Uterus (tissue), 4 donors: ENCODE measurements around the gene RTN1. TPM values are rescaled to one million over a fixed set of nuclear protein-coding genes. Genes with fewer than 3 reads are reported as not detected.

Experiments used
- DNase-seq, 2 donors: peaks; one replicate each; pipeline ENCODE4 v3.0.0-alpha.2; 2019 to 2020
- H3K27ac ChIP-seq, 2 donors: fragments of 200-600 bp; sonication (generic); 1 replicate in 1 of 2; 2 replicates in 1 of 2; pipeline ENCODE4 v1.5.1; 2016 to 2018
- H3K27me3 ChIP-seq, 2 donors: fragments of 200-600 bp; sonication (generic); one replicate each; pipeline ENCODE4 v1.5.1; 2018 to 2019; ENCODE audit warnings: control low read depth in 1 of 2
- H3K36me3 ChIP-seq, 2 donors: fragments of 200-600 bp; sonication (generic); one replicate each; pipeline ENCODE4 v1.5.1; 2019; ENCODE audit warnings: control low read depth in 1 of 2
- H3K4me1 ChIP-seq, 2 donors: fragments of 200-600 bp; sonication (generic); one replicate each; pipeline ENCODE4 v1.5.1; 2018 to 2019; ENCODE audit warnings: control low read depth in 1 of 2
- H3K4me3 ChIP-seq, 2 donors: fragments of 200-600 bp; sonication (generic); 1 replicate in 1 of 2; 2 replicates in 1 of 2; pipeline ENCODE4 v1.5.1; 2018 to 2019; ENCODE audit warnings: mild to moderate bottlenecking in 1 of 2
- H3K9me3 ChIP-seq, 2 donors: fragments of 200-600 bp; sonication (generic); one replicate each; pipeline ENCODE4 v1.5.1; 2019; ENCODE audit warnings: control low read depth in 1 of 2
- POLR2A ChIP-seq, 2 donors: fragments of 450-650 bp; IDR thresholded peaks; one replicate each; pipeline ENCODE4 v1.6.1; 2016; ENCODE audit warnings: antibody characterized with exemption in 2 of 2, mild to moderate bottlenecking in 1 of 2, moderate library complexity in 1 of 2
- intact Hi-C: fragments of 100-400 bp; cut with DNase I; formaldehyde crosslinking; loops from one replicate; pipeline ENCODE4 v1.15.1; 2023; ENCODE audit warnings: low total_unique reads
- total RNA-seq, 4 donors: library from RNA; depleted of rRNA in 3 of 4; stranded (reverse); fragments of >200 nt in 3 of 4; gene quantifications; one replicate each; pipeline versions ENCODE4 v1.1.0 to v1.2.4, GENCODE V29; 2014 to 2023
- TF ChIP-seq, protein P1 (sequence below), 4 experiments: fragments of 200-600 bp in 2 of 4; fragments of 450-650 bp in 2 of 4; sonication (generic) in 2 of 4; IDR thresholded peaks; one replicate each; pipeline ENCODE4 v1.5.1; 2016 to 2019; ENCODE audit warnings: antibody characterized with exemption in 4 of 4, mild to moderate bottlenecking in 2 of 4, moderate library complexity in 1 of 4
- donor health status: DM: yes; HTN: yes; CAD: no.

The RTN1 gene
- total RNA-seq, 4 donors from 2014 or later = 0.26 to 14.4 (median 7.5) TPM

- Histone ChIP-seq H3K27ac (no peak overlapping the region), H3K4me1 (no peaks in the 10 kb centered on the region), H3K9me3 (no peaks in the 10 kb centered on the region), H3K4me3 (no peak overlapping the region), H3K27me3 (no peaks in the 10 kb centered on the region), H3K36me3 (no peaks in the 10 kb centered on the region)
- DNase-seq = no peak
- intact Hi-C loops = no loop called here
- TF ChIP-seq POLR2A (IDR thresholded peaks at IDR 0.05) = no peak
- TF ChIP-seq, protein P1, sequence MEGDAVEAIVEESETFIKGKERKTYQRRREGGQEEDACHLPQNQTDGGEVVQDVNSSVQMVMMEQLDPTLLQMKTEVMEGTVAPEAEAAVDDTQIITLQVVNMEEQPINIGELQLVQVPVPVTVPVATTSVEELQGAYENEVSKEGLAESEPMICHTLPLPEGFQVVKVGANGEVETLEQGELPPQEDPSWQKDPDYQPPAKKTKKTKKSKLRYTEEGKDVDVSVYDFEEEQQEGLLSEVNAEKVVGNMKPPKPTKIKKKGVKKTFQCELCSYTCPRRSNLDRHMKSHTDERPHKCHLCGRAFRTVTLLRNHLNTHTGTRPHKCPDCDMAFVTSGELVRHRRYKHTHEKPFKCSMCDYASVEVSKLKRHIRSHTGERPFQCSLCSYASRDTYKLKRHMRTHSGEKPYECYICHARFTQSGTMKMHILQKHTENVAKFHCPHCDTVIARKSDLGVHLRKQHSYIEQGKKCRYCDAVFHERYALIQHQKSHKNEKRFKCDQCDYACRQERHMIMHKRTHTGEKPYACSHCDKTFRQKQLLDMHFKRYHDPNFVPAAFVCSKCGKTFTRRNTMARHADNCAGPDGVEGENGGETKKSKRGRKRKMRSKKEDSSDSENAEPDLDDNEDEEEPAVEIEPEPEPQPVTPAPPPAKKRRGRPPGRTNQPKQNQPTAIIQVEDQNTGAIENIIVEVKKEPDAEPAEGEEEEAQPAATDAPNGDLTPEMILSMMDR (IDR thresholded peaks at IDR 0.05) = no peak
Measured at GRCh38 chr14:59811815-59812214, 58.8 kb downstream of the RTN1 start.

DNA sequence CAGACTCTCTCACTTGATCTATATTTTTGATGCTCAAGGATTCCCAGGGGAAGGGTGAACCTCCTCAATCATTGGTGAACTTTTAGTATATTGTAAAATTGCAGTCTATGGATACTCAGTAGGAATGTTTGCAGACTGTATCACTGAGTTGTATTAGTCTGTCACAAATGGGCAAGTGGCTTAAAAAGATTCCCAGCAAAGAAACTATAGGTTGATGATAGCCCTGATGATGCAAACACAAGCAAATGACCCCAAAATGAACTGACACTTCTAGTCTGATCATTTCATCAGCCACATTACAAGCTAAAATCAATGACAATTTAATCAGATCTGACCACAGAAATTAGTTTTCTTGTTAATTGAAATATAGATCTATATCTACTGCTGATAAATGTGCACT, 59.5 kb downstream of the RTN1 start:
- intact Hi-C loops = no loop called here
- Histone ChIP-seq H3K27ac (no peak overlapping the region), H3K4me1 (no peaks in the 10 kb centered on the region), H3K27me3 (no peaks in the 10 kb centered on the region), H3K4me3 (no peak overlapping the region), H3K36me3 (no peaks in the 10 kb centered on the region), H3K9me3 (no peaks in the 10 kb centered on the region)
- DNase-seq = no peak
- TF ChIP-seq POLR2A (IDR thresholded peaks at IDR 0.05) = no peak
- TF ChIP-seq, protein P1 (IDR thresholded peaks at IDR 0.05) = no peak

DNA sequence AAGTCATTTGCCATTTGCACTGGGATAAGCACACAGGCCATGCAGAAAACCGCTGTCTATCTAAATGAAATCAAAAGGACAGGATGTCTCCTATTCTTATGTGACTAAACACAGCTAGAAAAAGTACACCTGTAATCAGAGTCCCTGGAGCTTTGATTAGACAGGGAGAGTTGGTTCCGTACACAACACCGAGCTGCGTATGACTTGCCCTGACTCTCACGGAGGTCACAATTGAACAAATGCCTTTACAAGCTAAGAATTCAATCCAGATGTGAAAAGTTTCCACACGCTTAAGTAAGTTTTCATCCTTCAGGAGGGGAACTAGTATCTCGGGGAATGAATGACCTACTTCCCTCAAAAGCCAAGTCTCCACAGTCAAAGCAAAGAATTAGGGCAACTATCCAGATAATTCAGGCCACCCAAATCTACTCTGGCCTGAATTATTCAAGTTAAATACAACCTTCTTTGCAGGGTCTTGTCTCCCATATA, 67.5 kb downstream of the RTN1 start:
- no peak for DNase-seq
- Histone ChIP-seq H3K4me1 (no peaks in the 10 kb centered on the region), H3K27ac (no peak overlapping the region), H3K4me3 (no peak overlapping the region), H3K9me3 (no peaks in the 10 kb centered on the region), H3K36me3 (no peaks in the 10 kb centered on the region), H3K27me3 (no peaks in the 10 kb centered on the region)
- intact Hi-C loops = no loop called here
- TF ChIP-seq, protein P1 (IDR thresholded peaks at IDR 0.05) = no peak
- TF ChIP-seq POLR2A (IDR thresholded peaks at IDR 0.05) = no peak

DNA sequence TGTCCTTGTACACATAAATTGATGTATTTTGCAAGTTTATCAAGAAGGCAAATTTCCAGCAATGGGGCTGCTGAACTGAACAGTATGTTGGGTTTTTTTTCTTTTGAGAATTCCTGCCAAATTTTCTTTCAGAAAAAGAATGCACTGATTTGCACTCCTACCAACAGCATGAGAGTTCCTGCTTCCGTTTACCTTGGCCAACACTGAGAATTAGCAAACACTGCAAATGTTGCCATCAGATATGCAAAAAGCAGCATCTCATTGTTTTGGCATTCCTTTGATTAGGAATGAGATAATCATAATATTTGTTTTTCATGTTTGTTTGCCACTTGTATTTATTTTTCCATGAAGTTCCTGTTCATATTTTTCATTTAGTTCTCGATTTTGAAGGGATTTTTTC, 82.4 kb downstream of the RTN1 start:
- DNase-seq = no peak
- TF ChIP-seq POLR2A (IDR thresholded peaks at IDR 0.05) = no peak
- TF ChIP-seq, protein P1 (IDR thresholded peaks at IDR 0.05) = no peak
- Histone ChIP-seq H3K27me3 (no peaks in the 10 kb centered on the region), H3K27ac (no peak overlapping the region), H3K4me1 (no peaks in the 10 kb centered on the region), H3K36me3 (no peaks in the 10 kb centered on the region), H3K9me3 (no peaks in the 10 kb centered on the region), H3K4me3 (no peak overlapping the region)
- intact Hi-C loops = no loop called here

- Histone ChIP-seq H3K9me3 (no peaks in the 10 kb centered on the region), H3K27ac (no peak overlapping the region), H3K36me3 (no peaks in the 10 kb centered on the region), H3K4me1 (no peaks in the 10 kb centered on the region), H3K27me3 (no peaks in the 10 kb centered on the region), H3K4me3 (no peak overlapping the region)
- no peak for DNase-seq
- TF ChIP-seq, protein P1 (IDR thresholded peaks at IDR 0.05) = no peak
- no peak for TF ChIP-seq POLR2A (IDR thresholded peaks at IDR 0.05)
- intact Hi-C loops = no loop called here
Measured at GRCh38 chr14:59787045-59787674, 83.4 kb downstream of the RTN1 start.
